SU-DHL-6 (cell line): Measurements from ENCODE around the gene ZFTA.

Experiments used
- CTCF ChIP-seq: fragments of 200-600 bp; sonication (generic); IDR thresholded peaks from one replicate; pipeline ENCODE4 v1.5.1; 2017; ENCODE audit warnings: antibody characterized with exemption, mild to moderate bottlenecking, low read length, moderate library complexity; ENCODE audit not compliant: insufficient read depth, poor library complexity, severe bottlenecking
- EZH2phosphoT487 ChIP-seq: fragments of 200-600 bp; sonication (generic), shearing (Covaris generic); conservative IDR thresholded peaks from 2 replicates; pipeline ENCODE4 v1.6.1; 2018; ENCODE audit warnings: mild to moderate bottlenecking, antibody characterized with exemption, low read length, moderate library complexity, mixed read lengths

GRCh38 chr11:63800921-63801320, 32.3 kb upstream of the ZFTA start:
- TF ChIP-seq CTCF = no peak
- TF ChIP-seq EZH2phosphoT487 = no peak
